ENCODE results near the gene OAF. TPM values are rescaled to one million over a fixed set of nuclear protein-coding genes. Genes with fewer than 3 reads are reported as not detected.
A peak's percentile ranks its signal among the peaks of the same experiment; 100 is the strongest.
"Not testable (repeated sequence)": the region's sequence is repeated elsewhere in the genome, so short reads cannot be mapped to it uniquely, and the experiment has no call there.

Gene OAF
- total RNA-seq, 2 experiments from 2014 or later: 3.7 to 4.6 TPM

GRCh38 chr11:120244476-120245365, 33.9 kb downstream of the OAF start:
- peaks cover 39% of the 10 kb centered on the region for H3K4me1 Mint-ChIP-seq (ENCODE audit: low read depth)
- DNase-seq (peak; percentile 30), ATAC-seq (peak; percentile 54)
- no peak for TF ChIP-seq CTCF (IDR thresholded peaks at IDR 0.05)
- intact Hi-C loops (cut with micrococcal nuclease): no loop called here
- H3K4me3 Mint-ChIP-seq: no peak overlapping the region
- no peak overlapping the region for H3K27ac Mint-ChIP-seq
- H3K9me3 Mint-ChIP-seq: no peaks in the 10 kb centered on the region
- peaks cover 57% of the 10 kb centered on the region for H3K27me3 Mint-ChIP-seq
- POLR2A ChIA-PET: no interaction called here
- H3K36me3 Mint-ChIP-seq (ENCODE audit: low read depth): no peaks in the 10 kb centered on the region
- CTCF ChIA-PET: interaction anchor here (8.8 to 10.0 kb wide), 2 partner anchors 11 to 56 kb away, joined by 112 to 147 read pairs; no protein-coding TSS in a partner anchor

GRCh38 chr11:120245434-120245833, 34.6 kb downstream of the OAF start:
- ChIA-PET CTCF (interaction anchor here (8.8 to 10.0 kb wide), 2 partner anchors 12 to 56 kb away, joined by 112 to 147 read pairs; no protein-coding TSS in a partner anchor), POLR2A (no interaction called here)
- Mint-ChIP-seq H3K9me3 (no peaks in the 10 kb centered on the region), H3K36me3 (ENCODE audit: low read depth) (no peaks in the 10 kb centered on the region), H3K27ac (no peak overlapping the region), H3K4me1 (ENCODE audit: low read depth) (peaks cover 45% of the 10 kb centered on the region), H3K4me3 (no peak overlapping the region), H3K27me3 (peaks cover 61% of the 10 kb centered on the region)
- intact Hi-C loops (cut with micrococcal nuclease): no loop called here
- ATAC-seq (no peak), DNase-seq (no peak)
- no peak for TF ChIP-seq CTCF (IDR thresholded peaks at IDR 0.05)

- ChIA-PET CTCF (interaction anchor here (0.9 to 10.0 kb wide), 6 partner anchors 9 to 87 kb away, joined by 3 to 147 read pairs (median 4); partner anchors contain the start of gene POU2F3), POLR2A (interaction anchor here (0.5 to 1.1 kb wide), 4 partner anchors 11 to 89 kb away, joined by 3 to 4 read pairs (median 3); no protein-coding TSS in a partner anchor)
- DNase-seq: peak; percentile 18
- Mint-ChIP-seq H3K36me3 (ENCODE audit: low read depth) (no peaks in the 10 kb centered on the region), H3K4me3 (peak overlapping the region; percentile 30), H3K9me3 (no peaks in the 10 kb centered on the region), H3K27ac (peak overlapping the region; percentile 75), H3K27me3 (peaks cover 56% of the 10 kb centered on the region), H3K4me1 (ENCODE audit: low read depth) (peaks cover 45% of the 10 kb centered on the region)
- ATAC-seq: peak; percentile 82
- intact Hi-C loops (cut with micrococcal nuclease): no loop called here
- no peak for TF ChIP-seq CTCF (IDR thresholded peaks at IDR 0.05)
These were observed 37.9 kb downstream of the OAF start for GRCh38 chr11:120248551-120249278.

- Mint-ChIP-seq H3K4me3 (no peak overlapping the region), H3K27me3 (peaks cover 57% of the 10 kb centered on the region), H3K36me3 (ENCODE audit: low read depth) (no peaks in the 10 kb centered on the region), H3K27ac (peak overlapping the region; percentile 75), H3K9me3 (no peaks in the 10 kb centered on the region), H3K4me1 (ENCODE audit: low read depth) (peaks cover 40% of the 10 kb centered on the region)
- intact Hi-C loops (cut with micrococcal nuclease): no loop called here
- no peak for TF ChIP-seq CTCF (IDR thresholded peaks at IDR 0.05)
- ATAC-seq (no peak), DNase-seq (no peak)
- ChIA-PET CTCF (interaction anchor here (0.9 to 10.0 kb wide), 6 partner anchors 9 to 86 kb away, joined by 3 to 147 read pairs (median 4); partner anchors contain the start of gene POU2F3), POLR2A (interaction anchor here (0.5 to 0.8 kb wide), 3 partner anchors 10 to 79 kb away, joined by 3 to 4 read pairs (median 3); no protein-coding TSS in a partner anchor)
These were observed 38.7 kb downstream of the OAF start for GRCh38 chr11:120249279-120250262.

- peaks cover 25% of the 10 kb centered on the region for H3K4me1 Mint-ChIP-seq (ENCODE audit: low read depth)
- H3K27ac Mint-ChIP-seq; intact Hi-C loops (cut with micrococcal nuclease); H3K4me3 Mint-ChIP-seq; DNase-seq; H3K9me3 Mint-ChIP-seq; H3K36me3 Mint-ChIP-seq (ENCODE audit: low read depth); CTCF ChIA-PET; POLR2A ChIA-PET; ATAC-seq: not testable (repeated sequence)
- H3K27me3 Mint-ChIP-seq: peaks cover 64% of the 10 kb centered on the region
These were observed 42.5 kb downstream of the OAF start for GRCh38 chr11:120253377-120253776.

Data from activated CD8-positive, alpha-beta T cell treated with anti-CD3 and anti-CD28 coated beads for 36 hours (primary cell).